ENCODE results near the gene PDCD7. TPM values are rescaled to one million over a fixed set of nuclear protein-coding genes. Genes with fewer than 3 reads are reported as not detected.

PDCD7 gene
- total RNA-seq, 1 experiment from 2014 or later = 31.6 TPM

- Histone ChIP-seq H3K27me3 (ENCODE audit: insufficient read depth, low read length) (no peaks in the 10 kb centered on the region), H3K4me3 (replicated peaks in 1 of 2; ENCODE audit: low read depth in 1 of 2, low read length in 2 of 2) (no peak overlapping the region), H3K36me3 (ENCODE audit: control insufficient read depth in 1 of 2, insufficient read depth in 2 of 2, low read length in 2 of 2) (peaks cover 0 to 1% of the 10 kb centered on the region in 2 experiments; a peak in 2 of 4 replicates), H2AFZ (ENCODE audit: low read depth, low read length, poor library complexity, severe bottlenecking) (no peak overlapping the region), H3K9me3 (ENCODE audit: control insufficient read depth in 1 of 2, insufficient read depth in 1 of 2, low read depth in 1 of 2, low read length in 2 of 2) (no peaks in the 10 kb centered on the region), H3K27ac (ENCODE audit: low read depth, low read length) (no peak overlapping the region), H3K79me2 (ENCODE audit: insufficient read depth, low read length) (no peaks in the 10 kb centered on the region), H3K4me1 (ENCODE audit: control insufficient read depth in 1 of 2, insufficient read depth in 2 of 2, low read length in 2 of 2) (no peaks in the 10 kb centered on the region), H3K4me2 (ENCODE audit: low read length) (no peak overlapping the region), H3K9me2 (ENCODE audit: insufficient read depth) (no peaks in the 10 kb centered on the region), H3K9ac (ENCODE audit: low read length) (no peak overlapping the region), H4K20me1 (ENCODE audit: insufficient read depth) (no peaks in the 10 kb centered on the region)
- no peak for DNase-seq (ENCODE audit: low read depth, low spot score)
- ChIA-PET RAD21 (ENCODE audit: low non-redundant PET in 1 of 2, low total read pairs in 2 of 2, uncharacterized antibody in 2 of 2, unreplicated experiment in 2 of 2) (no interaction called here), CTCF (no interaction called here), POLR2A (no interaction called here)
- no TSS peak for BruUV-seq (replicated peaks)
- no peak for ATAC-seq
- intact Hi-C loops (cut with micrococcal nuclease) = no loop called here
- TF ChIP-seq EZH2 (IDR thresholded peaks at IDR 0.05) (no peak), ZNF274 (IDR thresholded peaks at IDR 0.05; ENCODE audit: low read depth, low read length) (no peak), TCF7L2 (IDR thresholded peaks at IDR 0.05; ENCODE audit: borderline replicate concordance, extremely low read depth, insufficient read depth, insufficient read length) (no peak)
These were observed 40.5 kb downstream of the PDCD7 start for GRCh38 chr15:65092911-65093792.

GRCh38 chr15:65091946-65092770 lies 41.5 kb downstream of the PDCD7 start:
- no peaks in the 10 kb centered on the region for H3K9me2 ChIP-seq (ENCODE audit: insufficient read depth)
- no peak overlapping the region for H3K4me3 ChIP-seq (replicated peaks in 1 of 2; ENCODE audit: low read depth in 1 of 2, low read length in 2 of 2)
- H3K36me3 ChIP-seq (ENCODE audit: control insufficient read depth in 1 of 2, insufficient read depth in 2 of 2, low read length in 2 of 2) = no peaks in the 10 kb centered on the region
- H2AFZ ChIP-seq (ENCODE audit: low read depth, low read length, poor library complexity, severe bottlenecking) = no peak overlapping the region
- CTCF ChIA-PET = interaction anchor here (0.7 kb wide), 1 partner anchor 9 kb away, joined by 3 read pairs; no protein-coding TSS in a partner anchor
- RAD21 ChIA-PET (ENCODE audit: low non-redundant PET in 1 of 2, low total read pairs in 2 of 2, uncharacterized antibody in 2 of 2, unreplicated experiment in 2 of 2) = no interaction called here
- no peaks in the 10 kb centered on the region for H3K79me2 ChIP-seq (ENCODE audit: insufficient read depth, low read length)
- no peak overlapping the region for H3K27ac ChIP-seq (ENCODE audit: low read depth, low read length)
- no TSS peak for BruUV-seq (replicated peaks)
- ATAC-seq = no peak
- H3K9me3 ChIP-seq (ENCODE audit: control insufficient read depth in 1 of 2, insufficient read depth in 1 of 2, low read depth in 1 of 2, low read length in 2 of 2) = no peaks in the 10 kb centered on the region
- POLR2A ChIA-PET = no interaction called here
- intact Hi-C loops (cut with micrococcal nuclease) = no loop called here
- TF ChIP-seq RAD21 (IDR thresholded peaks at IDR 0.05; ENCODE audit: low read depth) (no peak), CBX3 (IDR thresholded peaks at IDR 0.05; ENCODE audit: low read depth) (no peak), SP1 (IDR thresholded peaks at IDR 0.05; ENCODE audit: low read depth) (no peak), REST (IDR thresholded peaks at IDR 0.05; ENCODE audit: low read depth) (no peak), ZNF274 (IDR thresholded peaks at IDR 0.05; ENCODE audit: low read depth, low read length) (no peak), CTCF (IDR thresholded peaks at IDR 0.05 in 2 of 3, conservative IDR thresholded peaks at IDR 0.05 in 1 of 3; ENCODE audit: borderline replicate concordance in 1 of 3, insufficient read depth in 1 of 3, low read depth in 2 of 3, low read length in 2 of 3) (no peak), POLR2AphosphoS5 (IDR thresholded peaks at IDR 0.05; ENCODE audit: low read depth, low read length) (no peak), SRF (IDR thresholded peaks at IDR 0.05; ENCODE audit: low read depth) (no peak), EGR1 (IDR thresholded peaks at IDR 0.05; ENCODE audit: low read depth) (no peak)
- H3K4me2 ChIP-seq (ENCODE audit: low read length) = no peak overlapping the region
- H3K9ac ChIP-seq (ENCODE audit: low read length) = no peak overlapping the region
- no peaks in the 10 kb centered on the region for H3K4me1 ChIP-seq (ENCODE audit: control insufficient read depth in 1 of 2, insufficient read depth in 2 of 2, low read length in 2 of 2)
- no peak for DNase-seq (ENCODE audit: low read depth, low spot score)
- H3K27me3 ChIP-seq (ENCODE audit: insufficient read depth, low read length) = no peaks in the 10 kb centered on the region
- no peaks in the 10 kb centered on the region for H4K20me1 ChIP-seq (ENCODE audit: insufficient read depth)
